ENCODE measurements around the gene TIAM2. TPM values are rescaled to one million over a fixed set of nuclear protein-coding genes. Genes with fewer than 3 reads are reported as not detected.

TIAM2 gene
- total RNA-seq, 1 donor from 2014 or later: 18.1 TPM

DNA sequence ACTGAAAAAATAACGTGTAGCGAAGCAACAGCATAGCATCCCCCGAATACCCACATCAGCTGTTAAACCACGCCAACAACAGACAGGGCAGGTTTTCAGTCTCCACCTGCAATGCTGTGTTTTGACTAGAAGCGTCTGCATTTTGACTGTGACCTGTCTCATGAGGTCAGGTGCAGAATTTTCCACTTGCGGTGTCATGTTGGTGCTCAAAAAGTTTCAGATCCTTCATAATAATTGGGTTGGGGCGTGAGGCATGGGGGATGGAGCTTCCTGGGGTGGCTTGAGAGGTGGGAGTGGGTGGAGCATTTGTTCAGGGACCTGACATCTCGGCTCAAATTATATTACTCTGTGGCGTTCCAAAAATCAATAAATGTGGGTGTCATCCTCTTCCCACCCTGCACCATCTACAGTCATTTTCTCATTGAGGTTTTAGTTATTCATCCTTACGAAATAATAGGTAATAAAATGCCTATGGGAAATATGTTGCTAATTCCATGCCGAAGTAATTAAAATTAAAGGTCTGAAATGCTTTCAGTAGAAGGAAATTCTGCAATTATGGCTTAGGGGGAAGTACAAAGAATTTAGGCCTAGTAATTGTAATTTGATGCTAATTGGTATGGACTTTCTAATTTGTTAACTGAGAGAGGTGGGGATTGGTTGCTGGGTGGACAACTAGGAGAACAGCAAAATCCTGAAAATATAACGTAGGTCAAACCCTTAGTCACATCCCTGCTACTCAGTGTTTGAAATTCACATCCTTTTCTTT lies 81.0 kb downstream of the TIAM2 start:
- TF ChIP-seq, protein P1, sequence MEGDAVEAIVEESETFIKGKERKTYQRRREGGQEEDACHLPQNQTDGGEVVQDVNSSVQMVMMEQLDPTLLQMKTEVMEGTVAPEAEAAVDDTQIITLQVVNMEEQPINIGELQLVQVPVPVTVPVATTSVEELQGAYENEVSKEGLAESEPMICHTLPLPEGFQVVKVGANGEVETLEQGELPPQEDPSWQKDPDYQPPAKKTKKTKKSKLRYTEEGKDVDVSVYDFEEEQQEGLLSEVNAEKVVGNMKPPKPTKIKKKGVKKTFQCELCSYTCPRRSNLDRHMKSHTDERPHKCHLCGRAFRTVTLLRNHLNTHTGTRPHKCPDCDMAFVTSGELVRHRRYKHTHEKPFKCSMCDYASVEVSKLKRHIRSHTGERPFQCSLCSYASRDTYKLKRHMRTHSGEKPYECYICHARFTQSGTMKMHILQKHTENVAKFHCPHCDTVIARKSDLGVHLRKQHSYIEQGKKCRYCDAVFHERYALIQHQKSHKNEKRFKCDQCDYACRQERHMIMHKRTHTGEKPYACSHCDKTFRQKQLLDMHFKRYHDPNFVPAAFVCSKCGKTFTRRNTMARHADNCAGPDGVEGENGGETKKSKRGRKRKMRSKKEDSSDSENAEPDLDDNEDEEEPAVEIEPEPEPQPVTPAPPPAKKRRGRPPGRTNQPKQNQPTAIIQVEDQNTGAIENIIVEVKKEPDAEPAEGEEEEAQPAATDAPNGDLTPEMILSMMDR (IDR thresholded peaks at IDR 0.05; ENCODE audit: unreplicated experiment): no peak
- H3K9me3 Mint-ChIP-seq: no peaks in the 10 kb centered on the region
- H3K36me3 Mint-ChIP-seq: no peaks in the 10 kb centered on the region
- no peak for DNase-seq (ENCODE audit: low spot score in 2 of 2, unreplicated experiment in 2 of 2)
- peaks cover 27% of the 10 kb centered on the region for H3K4me1 Mint-ChIP-seq
- no peak overlapping the region for H3K4me3 Mint-ChIP-seq
- no peaks in the 10 kb centered on the region for H3K27me3 Mint-ChIP-seq (ENCODE audit: low read depth)
- H3K27ac Mint-ChIP-seq: no peak overlapping the region

DNA sequence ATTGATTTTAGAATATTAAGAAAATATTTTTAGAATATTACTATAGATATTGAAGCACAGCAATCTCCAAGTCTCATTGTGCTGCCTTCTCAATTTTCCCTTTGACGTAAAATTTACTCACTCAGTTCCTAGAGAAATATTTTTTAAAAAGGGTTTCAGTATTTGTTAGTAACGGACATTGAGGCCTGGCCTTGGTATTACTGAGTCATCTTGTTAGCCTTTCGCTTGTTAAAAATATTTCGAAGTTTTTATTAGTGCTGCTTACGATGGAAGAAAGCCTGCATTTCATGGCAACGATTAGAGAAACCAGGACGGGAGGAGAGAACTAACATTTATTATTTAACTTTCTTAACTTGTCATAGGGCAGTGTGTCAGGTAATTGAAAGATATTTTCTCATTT lies 82.2 kb downstream of the TIAM2 start:
- TF ChIP-seq, protein P1 (IDR thresholded peaks at IDR 0.05; ENCODE audit: unreplicated experiment): no peak
- Mint-ChIP-seq H3K27me3 (ENCODE audit: low read depth) (no peaks in the 10 kb centered on the region), H3K9me3 (no peaks in the 10 kb centered on the region), H3K27ac (peak overlapping the region; percentile 37), H3K4me1 (peaks cover 27% of the 10 kb centered on the region), H3K4me3 (no peak overlapping the region), H3K36me3 (no peaks in the 10 kb centered on the region)
- DNase-seq (ENCODE audit: low spot score in 2 of 2, unreplicated experiment in 2 of 2): no peak

DNA sequence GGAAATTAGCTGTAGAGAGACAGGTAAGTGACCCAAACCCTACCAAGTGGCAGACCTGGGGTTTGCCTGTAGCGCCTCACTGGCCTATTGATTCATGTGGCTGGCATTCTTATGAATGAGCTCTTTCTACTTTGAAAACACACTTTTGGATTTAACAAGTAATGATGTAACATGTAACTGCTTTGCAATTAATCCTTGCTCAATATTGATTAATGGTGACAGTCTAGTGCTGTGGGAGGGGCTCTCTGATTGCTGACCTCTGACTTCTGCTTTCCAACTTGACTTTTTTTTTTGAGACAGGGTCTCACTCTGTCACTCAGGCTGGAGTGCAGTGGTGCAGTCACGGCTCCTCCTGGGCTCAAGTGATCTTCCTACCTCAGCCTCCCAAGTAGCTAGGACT lies 82.7 kb downstream of the TIAM2 start:
- Mint-ChIP-seq H3K36me3 (no peaks in the 10 kb centered on the region), H3K9me3 (no peaks in the 10 kb centered on the region), H3K27ac (peak overlapping the region; percentile 37), H3K27me3 (ENCODE audit: low read depth) (no peaks in the 10 kb centered on the region), H3K4me3 (no peak overlapping the region), H3K4me1 (peaks cover 27% of the 10 kb centered on the region)
- TF ChIP-seq, protein P1 (IDR thresholded peaks at IDR 0.05; ENCODE audit: unreplicated experiment): no peak
- DNase-seq (ENCODE audit: low spot score in 2 of 2, unreplicated experiment in 2 of 2): no peak

DNA sequence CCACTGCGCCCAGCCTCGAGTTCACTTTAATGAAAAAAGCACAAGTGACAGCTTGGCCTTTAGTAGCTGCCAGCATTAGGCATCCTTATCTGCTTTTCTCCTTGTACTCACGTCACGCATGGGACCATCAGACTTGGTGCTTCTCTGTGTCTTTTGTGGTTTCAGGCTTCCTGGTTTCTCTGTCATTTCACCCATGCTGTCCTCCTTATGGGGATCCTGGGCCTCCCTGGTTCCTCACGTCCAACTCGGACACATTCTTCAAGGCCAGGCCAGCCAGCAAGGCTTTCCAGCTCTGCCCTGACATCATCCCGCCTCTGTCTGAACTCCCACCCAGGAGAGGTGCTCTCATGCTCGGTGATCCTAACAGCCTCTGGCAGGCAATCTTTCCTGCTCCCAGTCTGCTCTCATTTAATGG lies 83.2 kb downstream of the TIAM2 start:
- no peak overlapping the region for H3K4me3 Mint-ChIP-seq
- TF ChIP-seq, protein P1 (IDR thresholded peaks at IDR 0.05; ENCODE audit: unreplicated experiment): no peak
- no peak for DNase-seq (ENCODE audit: low spot score in 2 of 2, unreplicated experiment in 2 of 2)
- H3K36me3 Mint-ChIP-seq: no peaks in the 10 kb centered on the region
- H3K4me1 Mint-ChIP-seq: peaks cover 27% of the 10 kb centered on the region
- no peaks in the 10 kb centered on the region for H3K9me3 Mint-ChIP-seq
- peak overlapping the region; percentile 17 for H3K27ac Mint-ChIP-seq
- H3K27me3 Mint-ChIP-seq (ENCODE audit: low read depth): no peaks in the 10 kb centered on the region

DNA sequence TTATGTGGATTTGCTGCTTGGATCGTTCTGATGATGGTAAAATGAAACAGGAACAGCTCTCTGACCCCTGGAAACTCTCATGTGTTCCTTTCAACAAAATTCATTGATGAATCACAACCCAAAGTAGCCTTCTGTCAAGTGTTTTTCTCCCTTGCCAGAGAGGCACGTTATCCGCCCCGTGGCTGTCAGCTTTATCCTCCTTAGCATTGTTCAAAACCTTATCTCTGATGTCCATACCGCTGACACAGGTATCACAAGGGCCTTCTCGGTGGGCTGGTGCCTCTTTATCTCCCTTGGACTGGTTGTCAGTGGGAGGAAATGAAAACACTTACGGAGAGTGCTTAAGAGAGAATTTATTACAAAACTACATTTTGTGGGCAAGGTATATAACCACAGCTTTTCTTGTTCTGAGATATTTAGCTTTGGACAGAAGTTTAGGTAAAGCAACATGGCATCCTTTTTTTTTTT lies 84.9 kb downstream of the TIAM2 start:
- Mint-ChIP-seq H3K9me3 (no peaks in the 10 kb centered on the region), H3K27ac (peak overlapping the region; percentile 52), H3K4me3 (no peak overlapping the region), H3K36me3 (no peaks in the 10 kb centered on the region), H3K4me1 (peaks cover 32% of the 10 kb centered on the region), H3K27me3 (ENCODE audit: low read depth) (no peaks in the 10 kb centered on the region)
- TF ChIP-seq, protein P1 (IDR thresholded peaks at IDR 0.05; ENCODE audit: unreplicated experiment): no peak
- DNase-seq (ENCODE audit: low spot score in 2 of 2, unreplicated experiment in 2 of 2): no peak

Data from mesothelial cell of epicardium (in vitro differentiated cells).